Measurements from ENCODE around the gene STON1.

STON1 gene

DNA sequence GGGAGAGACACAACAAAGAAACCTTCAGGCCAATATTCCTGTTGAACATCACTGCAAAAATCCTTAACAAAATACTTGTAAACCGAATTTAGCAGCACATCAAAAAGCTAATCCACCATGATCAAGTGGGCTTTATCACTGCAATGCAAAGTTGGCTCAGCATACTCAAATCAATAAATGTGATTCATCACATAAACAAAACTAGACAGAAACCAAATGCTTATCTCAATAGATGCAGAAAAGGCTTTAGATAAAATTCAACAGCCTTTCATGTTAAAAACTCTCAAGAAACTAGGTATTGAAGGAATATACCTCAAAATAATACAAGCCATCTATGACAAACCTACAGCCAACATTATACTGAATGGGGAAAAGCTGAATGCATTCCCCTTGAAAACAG lies 108.3 kb downstream of the STON1 start:
- no peak overlapping the region for H3K27ac ChIP-seq
- H3K4me3 ChIP-seq (ENCODE audit: low read depth in 1 of 2, low read length in 1 of 2), result no peak overlapping the region
- H3K27me3 ChIP-seq, result no peaks in the 10 kb centered on the region
- H3K9me3 ChIP-seq, result no peaks in the 10 kb centered on the region
- H3K4me1 ChIP-seq (ENCODE audit: control insufficient read depth in 1 of 2, insufficient read depth in 1 of 2, low read depth in 1 of 2, low read length in 1 of 2), result no peaks in the 10 kb centered on the region
- TF ChIP-seq, protein P1, sequence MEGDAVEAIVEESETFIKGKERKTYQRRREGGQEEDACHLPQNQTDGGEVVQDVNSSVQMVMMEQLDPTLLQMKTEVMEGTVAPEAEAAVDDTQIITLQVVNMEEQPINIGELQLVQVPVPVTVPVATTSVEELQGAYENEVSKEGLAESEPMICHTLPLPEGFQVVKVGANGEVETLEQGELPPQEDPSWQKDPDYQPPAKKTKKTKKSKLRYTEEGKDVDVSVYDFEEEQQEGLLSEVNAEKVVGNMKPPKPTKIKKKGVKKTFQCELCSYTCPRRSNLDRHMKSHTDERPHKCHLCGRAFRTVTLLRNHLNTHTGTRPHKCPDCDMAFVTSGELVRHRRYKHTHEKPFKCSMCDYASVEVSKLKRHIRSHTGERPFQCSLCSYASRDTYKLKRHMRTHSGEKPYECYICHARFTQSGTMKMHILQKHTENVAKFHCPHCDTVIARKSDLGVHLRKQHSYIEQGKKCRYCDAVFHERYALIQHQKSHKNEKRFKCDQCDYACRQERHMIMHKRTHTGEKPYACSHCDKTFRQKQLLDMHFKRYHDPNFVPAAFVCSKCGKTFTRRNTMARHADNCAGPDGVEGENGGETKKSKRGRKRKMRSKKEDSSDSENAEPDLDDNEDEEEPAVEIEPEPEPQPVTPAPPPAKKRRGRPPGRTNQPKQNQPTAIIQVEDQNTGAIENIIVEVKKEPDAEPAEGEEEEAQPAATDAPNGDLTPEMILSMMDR (IDR thresholded peaks at IDR 0.05), result no peak
- no peaks in the 10 kb centered on the region for H3K36me3 ChIP-seq

All from neutrophil (primary cell).